ENCODE measurements around the gene RHOH.

GRCh38 chr4:40196272-40196671 is 559 bp upstream of the RHOH start:
- TF ChIP-seq CEBPB (IDR thresholded peaks at IDR 0.05) (no peak), TAF1 (IDR thresholded peaks at IDR 0.05; ENCODE audit: low read depth) (no peak), CREB1 (IDR thresholded peaks at IDR 0.05; ENCODE audit: low read depth) (no peak), EP300 (IDR thresholded peaks at IDR 0.05; ENCODE audit: borderline replicate concordance) (no peak), FOXM1 (IDR thresholded peaks at IDR 0.05; ENCODE audit: borderline replicate concordance, low read depth) (no peak), TCF12 (IDR thresholded peaks at IDR 0.05; ENCODE audit: low read depth) (no peak), NFIC (IDR thresholded peaks at IDR 0.05) (no peak), ZBTB7A (IDR thresholded peaks at IDR 0.05; ENCODE audit: low read depth) (no peak), RAD21 (IDR thresholded peaks at IDR 0.05; ENCODE audit: low read depth) (no peak), USF1 (IDR thresholded peaks at IDR 0.05) (no peak), EGR1 (IDR thresholded peaks at IDR 0.05) (no peak), TEAD4 (IDR thresholded peaks at IDR 0.05) (no peak)
- TF ChIP-seq, protein P1, sequence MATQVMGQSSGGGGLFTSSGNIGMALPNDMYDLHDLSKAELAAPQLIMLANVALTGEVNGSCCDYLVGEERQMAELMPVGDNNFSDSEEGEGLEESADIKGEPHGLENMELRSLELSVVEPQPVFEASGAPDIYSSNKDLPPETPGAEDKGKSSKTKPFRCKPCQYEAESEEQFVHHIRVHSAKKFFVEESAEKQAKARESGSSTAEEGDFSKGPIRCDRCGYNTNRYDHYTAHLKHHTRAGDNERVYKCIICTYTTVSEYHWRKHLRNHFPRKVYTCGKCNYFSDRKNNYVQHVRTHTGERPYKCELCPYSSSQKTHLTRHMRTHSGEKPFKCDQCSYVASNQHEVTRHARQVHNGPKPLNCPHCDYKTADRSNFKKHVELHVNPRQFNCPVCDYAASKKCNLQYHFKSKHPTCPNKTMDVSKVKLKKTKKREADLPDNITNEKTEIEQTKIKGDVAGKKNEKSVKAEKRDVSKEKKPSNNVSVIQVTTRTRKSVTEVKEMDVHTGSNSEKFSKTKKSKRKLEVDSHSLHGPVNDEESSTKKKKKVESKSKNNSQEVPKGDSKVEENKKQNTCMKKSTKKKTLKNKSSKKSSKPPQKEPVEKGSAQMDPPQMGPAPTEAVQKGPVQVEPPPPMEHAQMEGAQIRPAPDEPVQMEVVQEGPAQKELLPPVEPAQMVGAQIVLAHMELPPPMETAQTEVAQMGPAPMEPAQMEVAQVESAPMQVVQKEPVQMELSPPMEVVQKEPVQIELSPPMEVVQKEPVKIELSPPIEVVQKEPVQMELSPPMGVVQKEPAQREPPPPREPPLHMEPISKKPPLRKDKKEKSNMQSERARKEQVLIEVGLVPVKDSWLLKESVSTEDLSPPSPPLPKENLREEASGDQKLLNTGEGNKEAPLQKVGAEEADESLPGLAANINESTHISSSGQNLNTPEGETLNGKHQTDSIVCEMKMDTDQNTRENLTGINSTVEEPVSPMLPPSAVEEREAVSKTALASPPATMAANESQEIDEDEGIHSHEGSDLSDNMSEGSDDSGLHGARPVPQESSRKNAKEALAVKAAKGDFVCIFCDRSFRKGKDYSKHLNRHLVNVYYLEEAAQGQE (IDR thresholded peaks at IDR 0.05; ENCODE audit: low read depth) = no peak
- TF ChIP-seq, protein P2, sequence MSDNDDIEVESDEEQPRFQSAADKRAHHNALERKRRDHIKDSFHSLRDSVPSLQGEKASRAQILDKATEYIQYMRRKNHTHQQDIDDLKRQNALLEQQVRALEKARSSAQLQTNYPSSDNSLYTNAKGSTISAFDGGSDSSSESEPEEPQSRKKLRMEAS (IDR thresholded peaks at IDR 0.05) = no peak
